Measurements from ENCODE around the gene USP30.

The USP30 gene

GRCh38 chr12:109121346-109121880 lies 69.0 kb downstream of the USP30 start:
- DNase-seq (ENCODE audit: extremely low read depth, low read depth): no peak
- TF ChIP-seq CTCF (IDR thresholded peaks at IDR 0.05; ENCODE audit: low read depth, low read length): no peak

- TF ChIP-seq CTCF (IDR thresholded peaks at IDR 0.05; ENCODE audit: low read depth, low read length): no peak
- no peak for DNase-seq (ENCODE audit: extremely low read depth, low read depth)
Observed at GRCh38 chr12:109124878-109125648, 72.7 kb downstream of the USP30 start.

GRCh38 chr12:109125791-109126190 lies 73.4 kb downstream of the USP30 start:
- no peak for TF ChIP-seq CTCF (IDR thresholded peaks at IDR 0.05; ENCODE audit: low read depth, low read length)
- DNase-seq (ENCODE audit: extremely low read depth, low read depth): no peak

- TF ChIP-seq CTCF (IDR thresholded peaks at IDR 0.05; ENCODE audit: low read depth, low read length): no peak
- no peak for DNase-seq (ENCODE audit: extremely low read depth, low read depth)
Observed at GRCh38 chr12:109126784-109127183, 74.4 kb downstream of the USP30 start.

GRCh38 chr12:109127533-109128242 lies 75.3 kb downstream of the USP30 start:
- TF ChIP-seq CTCF (IDR thresholded peaks at IDR 0.05; ENCODE audit: low read depth, low read length): no peak
- no peak for DNase-seq (ENCODE audit: extremely low read depth, low read depth)

GRCh38 chr12:109130297-109131153 lies 78.1 kb downstream of the USP30 start:
- DNase-seq (ENCODE audit: extremely low read depth, low read depth): no peak
- TF ChIP-seq CTCF (IDR thresholded peaks at IDR 0.05; ENCODE audit: low read depth, low read length): no peak
